H1 (cell line): ENCODE measurements around the gene MUC5AC. TPM values are rescaled to one million over a fixed set of nuclear protein-coding genes. Genes with fewer than 3 reads are reported as not detected.

Experiments
- CTCF ChIA-PET: fragments of 300-600 bp; sonication (Branson Sonifier 250); formaldehyde crosslinking; loops from one replicate; lab custom pipeline; 2021; ENCODE audit not compliant: partially characterized antibody; lab: Charles Lee
- POLR2A ChIA-PET: fragments of 300-600 bp; sonication (Branson Sonifier 250); formaldehyde crosslinking; loops from one replicate; lab custom pipeline; 2021; ENCODE audit warnings: inconsistent platforms; ENCODE audit not compliant: partially characterized antibody; lab: Charles Lee
- DNase-seq, 2 experiments: peaks; one replicate each; pipeline versions ENCODE4 v3.0.0 to v3.0.0-alpha.2; 2010 to 2022; ENCODE audit warnings: low spot score in 2 of 2, low read depth in 1 of 2, mixed read lengths in 1 of 2
- FAIRE-seq: peaks from 2 replicates; lab custom pipeline; 2011; peaks lifted over from hg19 to GRCh38; lab: Jason Lieb, UNC
- H2AFZ ChIP-seq: 2 replicates; pipeline ENCODE4 v1.8.1; 2012; ENCODE audit warnings: low read length, inconsistent platforms
- H2AK5ac ChIP-seq: 2 replicates; pipeline ENCODE4 v1.6.1; 2013; ENCODE audit warnings: low read depth, low read length
- H2BK120ac ChIP-seq: replicated peaks from 2 replicates; pipeline ENCODE3; 2013; ENCODE audit warnings: low read depth, low read length, inconsistent platforms
- H2BK12ac ChIP-seq: 2 replicates; pipeline ENCODE4 v1.6.1; 2013; ENCODE audit warnings: low read depth, low read length
- H2BK15ac ChIP-seq: 2 replicates; pipeline ENCODE4 v1.6.1; 2013; ENCODE audit warnings: low read length
- H2BK20ac ChIP-seq: 2 replicates; pipeline ENCODE4 v1.6.1; 2013; ENCODE audit warnings: low read length
- H2BK5ac ChIP-seq: 2 replicates; pipeline ENCODE4 v1.6.1; 2013; ENCODE audit warnings: low read depth, low read length
- H3K14ac ChIP-seq: 2 replicates; pipeline ENCODE4 v1.6.1; 2013; ENCODE audit warnings: inconsistent platforms; ENCODE audit not compliant: insufficient read length
- H3K18ac ChIP-seq: 2 replicates; pipeline ENCODE4 v1.6.1; 2013; ENCODE audit warnings: low read length; ENCODE audit errors: extremely low read depth
- H3K23ac ChIP-seq: 2 replicates; pipeline ENCODE4 v1.6.1; 2013; ENCODE audit warnings: inconsistent platforms; ENCODE audit not compliant: insufficient read length
- H3K23me2 ChIP-seq: 2 replicates; pipeline ENCODE4 v1.6.1; 2013; ENCODE audit warnings: low read depth, low read length
- H3K27ac ChIP-seq: 2 replicates; pipeline ENCODE4 v1.6.1; 2011; ENCODE audit warnings: low read depth, low read length, inconsistent platforms
- H3K27me3 ChIP-seq, 4 experiments: replicated peaks in 1 of 4; 1 replicate in 1 of 4; 2 replicates in 3 of 4; pipeline versions ENCODE4 v1.6.1 to v1.8.1; 2011 to 2013; ENCODE audit warnings: low read length in 3 of 4, mild to moderate bottlenecking in 3 of 4, inconsistent platforms in 2 of 4, mixed read lengths in 2 of 4, moderate library complexity in 1 of 4; ENCODE audit not compliant: control insufficient read depth in 3 of 4, insufficient read depth in 3 of 4; ENCODE audit errors: extremely low read depth in 1 of 4
- H3K36me3 ChIP-seq, 4 experiments: 2 replicates each; pipeline versions ENCODE4 v1.6.1 to v1.8.1; 2011 to 2013; ENCODE audit warnings: mild to moderate bottlenecking in 4 of 4, low read length in 3 of 4, moderate library complexity in 2 of 4, control low read depth in 1 of 4, inconsistent platforms in 1 of 4; ENCODE audit not compliant: insufficient read depth in 4 of 4, control insufficient read depth in 2 of 4
- H3K4ac ChIP-seq: replicated peaks from 2 replicates; pipeline ENCODE3; 2013; ENCODE audit warnings: low read length, low read depth, mixed read lengths, inconsistent platforms; ENCODE audit not compliant: insufficient read length
- H3K4me1 ChIP-seq, 4 experiments: replicated peaks in 1 of 4; 1 replicate in 1 of 4; 2 replicates in 3 of 4; pipeline versions ENCODE4 v1.6.1 to v1.8.1; 2011 to 2013; ENCODE audit warnings: low read length in 3 of 4, inconsistent platforms in 2 of 4, mixed read lengths in 1 of 4; ENCODE audit not compliant: insufficient read depth in 4 of 4, control insufficient read depth in 3 of 4
- H3K4me2 ChIP-seq, 2 experiments: 2 replicates each; pipeline versions ENCODE4 v1.6.1 to v1.8.1; 2011 to 2013; ENCODE audit warnings: low read depth in 2 of 2, low read length in 2 of 2, control low read depth in 1 of 2, inconsistent platforms in 1 of 2, mild to moderate bottlenecking in 1 of 2; ENCODE audit not compliant: insufficient read depth in 1 of 2
- H3K4me3 ChIP-seq, 4 experiments: fragments of 200-600, 300-600 bp in 1 of 4; sonication (generic), shearing (Covaris generic), sonication (Bioruptor Twin) in 1 of 4; 2 replicates each; pipeline versions ENCODE4 v1.5.1 to v1.8.1; 2011 to 2016; ENCODE audit warnings: low read length in 4 of 4, low read depth in 3 of 4, control low read depth in 2 of 4, inconsistent platforms in 2 of 4, mild to moderate bottlenecking in 2 of 4, mixed read lengths in 1 of 4, moderate library complexity in 1 of 4; ENCODE audit not compliant: insufficient read depth in 2 of 4; ENCODE audit errors: extremely low read depth in 1 of 4
- H3K56ac ChIP-seq: replicated peaks from 2 replicates; pipeline ENCODE3; 2013; ENCODE audit warnings: low read depth, mild to moderate bottlenecking, mixed read lengths, low read length, inconsistent platforms; ENCODE audit not compliant: insufficient read length
- H3K79me1 ChIP-seq: 2 replicates; pipeline ENCODE4 v1.6.1; 2013; ENCODE audit warnings: low read depth, low read length, control low read depth
- H3K79me2 ChIP-seq, 2 experiments: 2 replicates each; pipeline versions ENCODE4 v1.6.1 to v1.8.1; 2012 to 2013; ENCODE audit warnings: low read length in 2 of 2, mild to moderate bottlenecking in 2 of 2, inconsistent platforms in 1 of 2; ENCODE audit not compliant: insufficient read depth in 2 of 2, control insufficient read depth in 1 of 2
- H3K9ac ChIP-seq, 4 experiments: replicated peaks in 1 of 4; 1 replicate in 1 of 4; 2 replicates in 3 of 4; pipeline versions ENCODE4 v1.6.1 to v1.8.1; 2011 to 2013; ENCODE audit warnings: low read depth in 3 of 4, low read length in 3 of 4, control low read depth in 2 of 4, mild to moderate bottlenecking in 2 of 4, moderate library complexity in 2 of 4, inconsistent platforms in 1 of 4; ENCODE audit errors: extremely low read depth in 1 of 4
- H3K9me3 ChIP-seq, 2 experiments: 2 replicates each; pipeline versions ENCODE4 v1.6.1 to v1.8.1; 2012 to 2013; ENCODE audit warnings: mild to moderate bottlenecking in 2 of 2, moderate library complexity in 2 of 2, control low read depth in 1 of 2, inconsistent platforms in 1 of 2, low read depth in 1 of 2, low read length in 1 of 2, mixed read lengths in 1 of 2; ENCODE audit not compliant: insufficient read depth in 2 of 2
- H4K20me1 ChIP-seq, 2 experiments: replicated peaks in 1 of 2; 2 replicates each; pipeline versions ENCODE3 to v1.8.1; 2011 to 2013; ENCODE audit warnings: inconsistent platforms in 2 of 2, low read length in 2 of 2, mild to moderate bottlenecking in 1 of 2; ENCODE audit not compliant: insufficient read depth in 2 of 2, control insufficient read depth in 1 of 2
- H4K5ac ChIP-seq: 2 replicates; pipeline ENCODE4 v1.6.1; 2013; ENCODE audit warnings: low read length, low read depth, mixed read lengths, inconsistent platforms; ENCODE audit not compliant: insufficient read length
- H4K8ac ChIP-seq: 2 replicates; pipeline ENCODE4 v1.8.0; 2013; ENCODE audit warnings: mild to moderate bottlenecking, moderate library complexity, low read length, inconsistent platforms; ENCODE audit not compliant: insufficient read depth; ENCODE audit errors: extremely low read depth
- H4K91ac ChIP-seq: replicated peaks from 2 replicates; pipeline ENCODE3; 2013; ENCODE audit warnings: low read length, mixed read lengths, inconsistent platforms; ENCODE audit not compliant: insufficient read length
- ATF2 ChIP-seq: IDR thresholded peaks from 2 replicates; pipeline ENCODE4 v1.6.1; 2012; ENCODE audit warnings: low read length, inconsistent platforms
- CREB1 ChIP-seq: IDR thresholded peaks from 2 replicates; pipeline ENCODE4 v1.6.1; 2012; ENCODE audit warnings: inconsistent platforms
- GABPA ChIP-seq: IDR thresholded peaks from 2 replicates; pipeline ENCODE4 v1.6.1; 2011; ENCODE audit warnings: mild to moderate bottlenecking, low read length, moderate library complexity, borderline replicate concordance; ENCODE audit not compliant: insufficient read depth
- GTF2F1 ChIP-seq: IDR thresholded peaks from 2 replicates; pipeline ENCODE4 v1.6.1; 2012; ENCODE audit warnings: low read depth, low read length, improper control_type of control experiment, borderline replicate concordance
- JUND ChIP-seq: IDR thresholded peaks from 2 replicates; pipeline ENCODE4 v1.6.1; 2011; ENCODE audit warnings: mild to moderate bottlenecking, improper control_type of control experiment, low read length
- KDM5A ChIP-seq: fragments of 200-600 bp; IDR thresholded peaks from 2 replicates; pipeline ENCODE4 v1.7.1; 2012; ENCODE audit warnings: mild to moderate bottlenecking, low read length, inconsistent platforms, mixed read lengths
- MAX ChIP-seq: IDR thresholded peaks from 2 replicates; pipeline ENCODE4 v1.6.1; 2012; ENCODE audit warnings: inconsistent platforms
- POLR2A ChIP-seq, 2 experiments: IDR thresholded peaks; 1 replicate in 1 of 2; 2 replicates in 1 of 2; pipeline ENCODE4 v1.6.1; 2011; ENCODE audit warnings: low read depth in 2 of 2, low read length in 2 of 2, mild to moderate bottlenecking in 2 of 2; ENCODE audit errors: control extremely low read depth in 1 of 2
- SIN3A ChIP-seq, 2 experiments: IDR thresholded peaks in 1 of 2; conservative IDR thresholded peaks in 1 of 2; 2 replicates each; pipeline ENCODE4 v1.6.1; 2011 to 2012; ENCODE audit warnings: low read length in 2 of 2, improper control_type of control experiment in 1 of 2, low read depth in 1 of 2, mild to moderate bottlenecking in 1 of 2
- YY1 ChIP-seq: IDR thresholded peaks from 2 replicates; pipeline ENCODE4 v1.6.1; 2011; ENCODE audit warnings: low read depth, mild to moderate bottlenecking, low read length
- ZNF274 ChIP-seq: IDR thresholded peaks from 2 replicates; pipeline ENCODE4 v1.7.0; 2012; ENCODE audit warnings: low read length, borderline replicate concordance; ENCODE audit errors: extremely low read depth
- WGBS, 2 experiments: shearing (Covaris generic) in 1 of 2; methylation state at CpG; one replicate each; pipeline versions ENCODE4 v1.1.6 to v1.1.7; 2013 to 2015; ENCODE audit warnings: low lambda C conversion rate in 2 of 2, mixed read lengths in 2 of 2, inconsistent platforms in 1 of 2, low coverage in 1 of 2, missing lambda C conversion rate in 1 of 2; ENCODE audit not compliant: insufficient replicate concordance in 2 of 2, insufficient coverage in 1 of 2, insufficient read length in 1 of 2; ENCODE audit errors: extremely low coverage in 1 of 2, missing lambda C conversion rate in 1 of 2; 5-methylcytosine and 5-hydroxymethylcytosine counted together
- polyA plus RNA-seq, 7 experiments: library from polyadenylated mRNA; depleted of rRNA in 3 of 7; stranded (reverse) in 5 of 7; unstranded in 2 of 7; fragments of >200 nt in 5 of 7; fragments of 200-250 nt in 2 of 7; gene quantifications; 1 replicate in 5 of 7; 2 replicates in 1 of 7; 4 replicates in 1 of 7; pipeline versions ENCODE4 v1.2.1 to v1.2.3, GENCODE V29; 2011 to 2013; ENCODE audit warnings: missing spikeins in 2 of 7, mixed read lengths in 2 of 7
- total RNA-seq: library from RNA; stranded (reverse); fragmentation: NEBNext Ultra II Directional; extraction: Animal tissue kit (Norgen Biotek cat#: 25700); gene quantifications from 2 replicates; pipeline ENCODE4 v1.2.1, GENCODE V29; 2021

MUC5AC gene
- total and polyA plus RNA-seq, 2 of the 8 experiments (the other 6 are each of a cell fraction or from before 2014, with no cell fraction given), result not detected

GRCh38 chr11:1238767-1239595, 81.2 kb downstream of the MUC5AC start:
- Histone ChIP-seq H3K23ac (no peak overlapping the region), H3K4ac (no peak overlapping the region), H3K27me3 (no peaks in the 10 kb centered on the region), H2AFZ (no peak overlapping the region), H3K9me3 (peaks cover 3 to 35% of the 10 kb centered on the region in 2 experiments; a peak in 2 of 4 replicates), H3K79me1 (no peaks in the 10 kb centered on the region), H4K8ac (no peak overlapping the region), H2BK5ac (no peak overlapping the region), H3K4me3 (no peak overlapping the region), H4K20me1 (peaks cover 0 to 1% of the 10 kb centered on the region in 2 experiments), H3K23me2 (no peaks in the 10 kb centered on the region), H2BK15ac (no peak overlapping the region), H4K5ac (no peak overlapping the region), H3K27ac (no peak overlapping the region), H3K36me3 (no peaks in the 10 kb centered on the region), H2AK5ac (no peak overlapping the region), H3K18ac (no peak overlapping the region), H2BK120ac (no peak overlapping the region), H2BK12ac (no peak overlapping the region), H4K91ac (no peak overlapping the region), H3K79me2 (no peaks in the 10 kb centered on the region), H3K9ac (no peak overlapping the region), H3K14ac (no peak overlapping the region), H3K4me1 (no peaks in the 10 kb centered on the region), H3K4me2 (no peak overlapping the region), H2BK20ac (no peak overlapping the region), H3K56ac (no peak overlapping the region)
- FAIRE-seq (no peak), DNase-seq (peak in 1 of 2 experiments; percentile 71)
- ChIA-PET POLR2A (no interaction called here), CTCF (no interaction called here)
- 77% methylated on average over 29 of the region's 34 CpGs; no CpG with 5 or more reads in 1 of the 2 experiments for WGBS, 2 experiments
- no peak for TF ChIP-seq GTF2F1
- TF ChIP-seq POLR2A (IDR thresholded peaks at IDR 0.05; ENCODE audit: control extremely low read depth in 1 of 2, low read depth in 2 of 2, low read length in 2 of 2), result no peak
- no peak for TF ChIP-seq ATF2
- no peak for TF ChIP-seq YY1
- TF ChIP-seq SIN3A (conservative IDR thresholded peaks at IDR 0.05 in 1 of 2, IDR thresholded peaks at IDR 0.05 in 1 of 2; ENCODE audit: low read depth in 1 of 2, low read length in 2 of 2), result no peak; a peak in 1 of 4 replicates
- peak; percentile 66; the same call in 1 of the 2 replicates for TF ChIP-seq GABPA
- TF ChIP-seq KDM5A, result no peak
- no peak for TF ChIP-seq JUND
- peak; percentile 27; the same call in 1 of the 2 replicates for TF ChIP-seq MAX
- TF ChIP-seq ZNF274, result no peak
- 0 out of 2 replicates have a peak, but pooled peaks have one; percentile 14 for TF ChIP-seq CREB1
